Mesenchymal stem cell (in vitro differentiated cells and primary cell): ENCODE data around the gene SCN3A.

Source experiments
- DNase-seq: peaks from one replicate; pipeline ENCODE4 v3.0.0-alpha.2; 2013
- H2AFZ ChIP-seq: one replicate; pipeline ENCODE4 v1.6.1; 2013; ENCODE audit warnings: low read depth, mild to moderate bottlenecking, control low read depth, inconsistent platforms, low read length, moderate library complexity
- H2AK5ac ChIP-seq: 2 replicates; pipeline ENCODE4 v1.6.1; 2013; ENCODE audit warnings: low read length, moderate library complexity, mild to moderate bottlenecking, inconsistent platforms; ENCODE audit not compliant: severe bottlenecking
- H2BK120ac ChIP-seq: one replicate; pipeline ENCODE4 v1.6.1; 2013; ENCODE audit warnings: low read depth, mild to moderate bottlenecking, inconsistent platforms, low read length, moderate library complexity
- H2BK12ac ChIP-seq, 2 experiments: one replicate each; pipeline ENCODE4 v1.6.1; 2013; ENCODE audit warnings: inconsistent platforms in 2 of 2, low read length in 2 of 2, mild to moderate bottlenecking in 2 of 2, moderate library complexity in 2 of 2, control low read depth in 1 of 2
- H2BK15ac ChIP-seq: one replicate; pipeline ENCODE4 v1.6.1; 2013; ENCODE audit warnings: mild to moderate bottlenecking, low read depth, inconsistent platforms; ENCODE audit not compliant: poor library complexity, severe bottlenecking
- H2BK5ac ChIP-seq: 2 replicates; pipeline ENCODE4 v1.6.1; 2013; ENCODE audit warnings: low read depth, mild to moderate bottlenecking, low read length, control low read depth, inconsistent platforms; ENCODE audit not compliant: poor library complexity, severe bottlenecking
- H3K14ac ChIP-seq, 2 experiments: one replicate each; pipeline ENCODE4 v1.6.1; 2013; ENCODE audit warnings: inconsistent platforms in 2 of 2, low read length in 2 of 2, control low read depth in 1 of 2, mild to moderate bottlenecking in 1 of 2, moderate library complexity in 1 of 2
- H3K18ac ChIP-seq, 2 experiments: one replicate each; pipeline ENCODE4 v1.6.1; 2013; ENCODE audit warnings: inconsistent platforms in 2 of 2, low read length in 2 of 2, control low read depth in 1 of 2, low read depth in 1 of 2, mild to moderate bottlenecking in 1 of 2
- H3K23ac ChIP-seq, 2 experiments: one replicate each; pipeline ENCODE4 v1.6.1; 2013; ENCODE audit warnings: inconsistent platforms in 2 of 2, low read length in 2 of 2, mild to moderate bottlenecking in 2 of 2, moderate library complexity in 2 of 2, control low read depth in 1 of 2
- H3K27ac ChIP-seq: 2 replicates; pipeline ENCODE4 v1.5.1; 2013; ENCODE audit warnings: mild to moderate bottlenecking, moderate library complexity, low read length, control low read depth, inconsistent platforms; ENCODE audit not compliant: poor library complexity, severe bottlenecking
- H3K27me3 ChIP-seq, 2 experiments: 2 replicates each; pipeline versions ENCODE4 v1.6.1 to v1.7.0; 2013; ENCODE audit warnings: low read length in 2 of 2, mild to moderate bottlenecking in 2 of 2, moderate library complexity in 2 of 2, control low read depth in 1 of 2, inconsistent platforms in 1 of 2; ENCODE audit not compliant: control insufficient read depth in 1 of 2, insufficient read depth in 1 of 2
- H3K36me3 ChIP-seq, 2 experiments: 2 replicates each; pipeline versions ENCODE4 v1.6.1 to v1.7.0; 2013; ENCODE audit warnings: low read length in 2 of 2, control low read depth in 1 of 2, inconsistent platforms in 1 of 2, low read depth in 1 of 2, mild to moderate bottlenecking in 1 of 2; ENCODE audit not compliant: insufficient read depth in 2 of 2, control insufficient read depth in 1 of 2
- H3K4ac ChIP-seq, 2 experiments: one replicate each; pipeline ENCODE4 v1.6.1; 2013; ENCODE audit warnings: inconsistent platforms in 2 of 2, low read length in 2 of 2, mild to moderate bottlenecking in 2 of 2, moderate library complexity in 2 of 2, control low read depth in 1 of 2, low read depth in 1 of 2
- H3K4me1 ChIP-seq: 2 replicates; pipeline ENCODE4 v1.6.1; 2013; ENCODE audit warnings: low read depth, low read length, control low read depth; ENCODE audit not compliant: control insufficient read depth, insufficient read depth
- H3K4me2 ChIP-seq: 2 replicates; pipeline ENCODE4 v1.6.1; 2013; ENCODE audit warnings: low read length, mild to moderate bottlenecking, inconsistent platforms; ENCODE audit not compliant: poor library complexity, severe bottlenecking
- H3K4me3 ChIP-seq, 2 experiments: 2 replicates each; pipeline versions ENCODE4 v1.5.1 to v1.7.0; 2013; ENCODE audit warnings: low read length in 2 of 2, mild to moderate bottlenecking in 2 of 2, control low read depth in 1 of 2, low read depth in 1 of 2; ENCODE audit not compliant: insufficient read depth in 1 of 2
- H3K79me1 ChIP-seq: replicated peaks from 2 replicates; pipeline ENCODE4 v1.6.1; 2013; ENCODE audit warnings: mild to moderate bottlenecking, control low read depth, low read length, inconsistent platforms; ENCODE audit not compliant: poor library complexity, severe bottlenecking
- H3K9ac ChIP-seq: 2 replicates; pipeline ENCODE4 v1.7.0; 2013; ENCODE audit warnings: mild to moderate bottlenecking, low read length, moderate library complexity
- H3K9me3 ChIP-seq: 2 replicates; pipeline ENCODE4 v1.7.0; 2013; ENCODE audit warnings: mild to moderate bottlenecking, low read length; ENCODE audit not compliant: control insufficient read depth
- H4K8ac ChIP-seq: one replicate; pipeline ENCODE4 v1.6.1; 2013; ENCODE audit warnings: inconsistent platforms, mild to moderate bottlenecking, low read length, moderate library complexity
- H4K91ac ChIP-seq: one replicate; pipeline ENCODE4 v1.6.1; 2013; ENCODE audit warnings: mild to moderate bottlenecking, low read length, inconsistent platforms
- WGBS: methylation state at CpG from one replicate; pipeline ENCODE4 v1.1.7; 2013; ENCODE audit warnings: mixed read lengths; 5-methylcytosine and 5-hydroxymethylcytosine counted together

The SCN3A gene

GRCh38 chr2:165202239-165202638 is 1.6 kb downstream of the SCN3A start:
- Histone ChIP-seq H3K27me3 (no peaks in the 10 kb centered on the region), H2BK120ac (no peak overlapping the region), H2AFZ (no peak overlapping the region), H2BK12ac (no peak overlapping the region), H2BK15ac (no peak overlapping the region), H3K23ac (no peak overlapping the region), H3K79me1 (no peaks in the 10 kb centered on the region), H4K91ac (no peak overlapping the region), H3K18ac (no peak overlapping the region), H4K8ac (no peak overlapping the region), H2AK5ac (no peak overlapping the region), H3K4me2 (no peak overlapping the region), H2BK5ac (no peak overlapping the region), H3K36me3 (no peaks in the 10 kb centered on the region), H3K9me3 (no peaks in the 10 kb centered on the region), H3K27ac (peak overlapping the region; percentile 45), H3K4me1 (no peaks in the 10 kb centered on the region), H3K14ac (no peak overlapping the region), H3K4ac (no peak overlapping the region), H3K4me3 (no peak overlapping the region), H3K9ac (no peak overlapping the region)
- 100% methylated on average over 1 of the region's 1 CpG for WGBS
- no peak for DNase-seq

- Histone ChIP-seq H2AFZ (no peak overlapping the region), H3K36me3 (no peaks in the 10 kb centered on the region), H3K4me2 (no peak overlapping the region), H3K27me3 (peaks cover 0 to 5% of the 10 kb centered on the region in 2 experiments), H2AK5ac (no peak overlapping the region), H3K4me3 (no peak overlapping the region), H2BK12ac (no peak overlapping the region), H3K27ac (peak overlapping the region; percentile 75), H3K79me1 (peaks cover 3% of the 10 kb centered on the region), H2BK120ac (no peak overlapping the region), H3K4me1 (peaks cover 2% of the 10 kb centered on the region), H3K9me3 (no peaks in the 10 kb centered on the region), H3K9ac (no peak overlapping the region), H2BK15ac (no peak overlapping the region), H3K4ac (no peak overlapping the region), H2BK5ac (no peak overlapping the region), H4K8ac (no peak overlapping the region), H4K91ac (no peak overlapping the region), H3K18ac (no peak overlapping the region), H3K23ac (no peak overlapping the region), H3K14ac (no peak overlapping the region)
- no peak for DNase-seq
- 68% methylated on average over 2 of the region's 2 CpGs for WGBS
These were observed 5.7 kb downstream of the SCN3A start for GRCh38 chr2:165198181-165198580.

- Histone ChIP-seq H4K91ac (no peak overlapping the region), H3K79me1 (peaks cover 4% of the 10 kb centered on the region), H3K27me3 (peaks cover 0 to 5% of the 10 kb centered on the region in 2 experiments), H2AFZ (no peak overlapping the region), H3K23ac (no peak overlapping the region), H3K4ac (no peak overlapping the region), H3K18ac (no peak overlapping the region), H3K4me2 (peak overlapping the region; percentile 28), H2BK12ac (no peak overlapping the region), H3K14ac (no peak overlapping the region), H2AK5ac (no peak overlapping the region), H2BK15ac (no peak overlapping the region), H3K36me3 (no peaks in the 10 kb centered on the region), H3K9ac (no peak overlapping the region), H3K4me1 (peaks cover 2% of the 10 kb centered on the region), H4K8ac (no peak overlapping the region), H2BK120ac (no peak overlapping the region), H3K9me3 (no peaks in the 10 kb centered on the region), H3K27ac (peak overlapping the region; percentile 80), H3K4me3 (no peak overlapping the region), H2BK5ac (no peak overlapping the region)
- DNase-seq: no peak
- 82% methylated on average over 1 of the region's 1 CpG for WGBS
These were observed 6.5 kb downstream of the SCN3A start for GRCh38 chr2:165197346-165197745.

GRCh38 chr2:165196411-165196810 is 7.4 kb downstream of the SCN3A start:
- H2BK12ac ChIP-seq: no peak overlapping the region
- H2AK5ac ChIP-seq: no peak overlapping the region
- DNase-seq: no peak
- no peaks in the 10 kb centered on the region for H3K36me3 ChIP-seq
- H3K18ac ChIP-seq: no peak overlapping the region
- H3K4me3 ChIP-seq: no peak overlapping the region
- H3K14ac ChIP-seq: no peak overlapping the region
- H2BK5ac ChIP-seq: no peak overlapping the region
- no peak overlapping the region for H4K8ac ChIP-seq
- no peak overlapping the region for H3K23ac ChIP-seq
- H3K27me3 ChIP-seq: peaks cover 0 to 5% of the 10 kb centered on the region in 2 experiments
- no peak overlapping the region for H3K4me2 ChIP-seq
- H3K79me1 ChIP-seq: peaks cover 4% of the 10 kb centered on the region
- WGBS: 100% methylated on average over 2 of the region's 4 CpGs
- H4K91ac ChIP-seq: no peak overlapping the region
- no peak overlapping the region for H2BK120ac ChIP-seq
- H3K9ac ChIP-seq: no peak overlapping the region
- no peaks in the 10 kb centered on the region for H3K9me3 ChIP-seq
- no peak overlapping the region for H3K4ac ChIP-seq
- no peak overlapping the region for H2BK15ac ChIP-seq
- peaks cover 2% of the 10 kb centered on the region for H3K4me1 ChIP-seq
- H3K27ac ChIP-seq: peak overlapping the region; percentile 93
- no peak overlapping the region for H2AFZ ChIP-seq
